PC-9 (cell line): ENCODE data around the gene SH2D5. TPM values are rescaled to one million over a fixed set of nuclear protein-coding genes. Genes with fewer than 3 reads are reported as not detected.

Experiments
- BruUV-seq: library from RNA; stranded (reverse); fragments of 400-500 nt; replicated peaks from 2 replicates; lab custom pipeline; 2021; lab: Mats Ljungman, UMichigan
- CTCF ChIA-PET: fragments of 300-600 bp; sonication (Branson Sonifier 250); formaldehyde crosslinking; loops from one replicate; lab custom pipeline; 2022; ENCODE audit warnings: antibody characterized with exemption; lab: Charles Lee
- POLR2A ChIA-PET: fragments of 300-600 bp; sonication (Branson Sonifier 250); formaldehyde crosslinking; loops from one replicate; lab custom pipeline; 2022; ENCODE audit warnings: antibody characterized with exemption; ENCODE audit not compliant: unreplicated experiment; lab: Charles Lee
- DNase-seq, 2 experiments: peaks; one replicate each; pipeline versions ENCODE4 v3.0.0 to v3.0.0-alpha.2; 2015 to 2022; ENCODE audit warnings: mixed read lengths in 1 of 2
- H2AFZ ChIP-seq: fragments of 200-600 bp; sonication (generic); 2 replicates; pipeline ENCODE4 v1.8.1; 2017; ENCODE audit warnings: antibody characterized with exemption
- H3F3A ChIP-seq: fragments of 200-600 bp; sonication (generic); 2 replicates; pipeline ENCODE4 v1.8.1; 2017; ENCODE audit warnings: antibody characterized with exemption, mild to moderate bottlenecking, low read depth; ENCODE audit not compliant: insufficient read depth
- H3K27ac ChIP-seq: fragments of 200-600 bp; sonication (generic); 2 replicates; pipeline ENCODE4 v1.6.1; 2016; ENCODE audit warnings: mixed run types
- H3K27me3 ChIP-seq: fragments of 200-600 bp; sonication (generic); 2 replicates; pipeline ENCODE4 v1.6.1; 2016; ENCODE audit warnings: low read depth, mixed run types; ENCODE audit not compliant: insufficient read depth
- H3K36me3 ChIP-seq: fragments of 200-600 bp; sonication (generic); 2 replicates; pipeline ENCODE4 v1.6.1; 2016; ENCODE audit warnings: low read depth, mixed run types
- H3K4me1 ChIP-seq: fragments of 200-600 bp; sonication (generic); replicated peaks from 2 replicates; pipeline ENCODE4 v1.6.1; 2016; ENCODE audit warnings: mixed run types; ENCODE audit not compliant: insufficient read depth
- H3K4me2 ChIP-seq: fragments of 200-600 bp; sonication (generic); 2 replicates; pipeline ENCODE4 v1.6.1; 2017; ENCODE audit warnings: mixed run types
- H3K4me3 ChIP-seq: fragments of 200-600 bp; sonication (generic); 2 replicates; pipeline ENCODE4 v1.6.1; 2016; ENCODE audit warnings: mixed run types
- H3K79me2 ChIP-seq: fragments of 200-600 bp; sonication (generic); 2 replicates; pipeline ENCODE4 v1.6.1; 2017; ENCODE audit warnings: low read depth, mixed run types
- H3K9me2 ChIP-seq: fragments of 200-600 bp; sonication (generic); 2 replicates; pipeline ENCODE4 v1.8.1; 2017; ENCODE audit warnings: mild to moderate bottlenecking; ENCODE audit not compliant: insufficient read depth
- H3K9me3 ChIP-seq: fragments of 200-600 bp; sonication (generic); 2 replicates; pipeline ENCODE4 v1.8.1; 2016; ENCODE audit warnings: low read depth; ENCODE audit not compliant: insufficient read depth
- H4K20me1 ChIP-seq: fragments of 200-600 bp; sonication (generic); 2 replicates; pipeline ENCODE4 v1.8.1; 2017; ENCODE audit not compliant: insufficient read depth
- EZH2 ChIP-seq: fragments of 200-600 bp; sonication (generic); IDR thresholded peaks from 2 replicates; pipeline ENCODE4 v1.8.0; 2017; ENCODE audit warnings: antibody characterized with exemption, low read depth
- intact Hi-C: fragments of 100-400 bp; cut with micrococcal nuclease; formaldehyde crosslinking; loops from one replicate; pipeline ENCODE4 v1.10.0; 2022; ENCODE audit not compliant: unreplicated experiment
- total RNA-seq: library from RNA; stranded (reverse); gene quantifications from 2 replicates; pipeline ENCODE4 v1.2.3, GENCODE V29; 2021
- TF ChIP-seq, protein P1 (sequence below): fragments of 200-600 bp; sonication (generic); conservative IDR thresholded peaks from 2 replicates; pipeline ENCODE4 v1.6.1; 2017; ENCODE audit warnings: mixed run types, antibody characterized with exemption, mild to moderate bottlenecking, moderate library complexity

The SH2D5 gene
- total RNA-seq, 1 experiment from 2014 or later: 1.5 TPM

DNA sequence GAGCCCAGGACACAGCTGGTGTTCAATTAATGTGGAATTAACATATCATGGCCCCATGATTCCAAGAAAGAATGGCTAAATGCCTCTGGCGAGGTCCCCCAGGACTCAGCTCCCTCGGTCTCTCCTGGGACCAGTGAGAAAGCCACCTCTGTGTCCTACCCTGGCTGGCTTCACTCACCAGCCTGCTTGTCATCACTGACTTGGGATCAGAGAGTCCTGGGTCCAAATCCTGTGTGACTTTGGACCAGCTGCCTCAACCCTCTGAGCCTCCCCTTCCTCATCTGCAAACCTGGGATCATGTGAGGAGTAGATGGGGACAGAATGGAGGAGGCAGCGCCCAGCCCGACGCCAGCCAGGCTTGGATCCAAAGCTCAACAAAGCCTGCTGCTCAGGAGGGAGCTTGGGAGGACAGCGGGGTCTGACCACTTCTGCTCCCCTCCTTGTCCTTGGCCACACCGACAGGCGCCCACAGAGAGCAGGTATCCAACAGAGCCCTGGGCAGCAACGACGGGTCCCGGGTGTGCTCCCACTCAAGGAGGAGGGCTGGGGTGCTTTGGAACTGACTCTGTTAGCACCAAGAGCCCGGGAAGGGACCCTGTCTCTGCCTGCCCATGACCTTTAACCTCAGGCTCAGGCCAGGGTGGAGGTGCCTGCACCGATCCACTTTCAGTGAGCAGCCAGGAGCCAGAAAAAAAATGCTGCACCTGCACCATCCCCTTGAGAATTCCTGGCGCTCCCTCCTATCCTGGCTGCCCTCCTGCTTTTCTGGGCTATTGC lies 3.2 kb downstream of the SH2D5 start:
- Histone ChIP-seq H3K27me3 (no peaks in the 10 kb centered on the region), H3K4me2 (no peak overlapping the region), H4K20me1 (no peaks in the 10 kb centered on the region), H3K4me1 (peaks cover 12% of the 10 kb centered on the region), H3K9me3 (no peaks in the 10 kb centered on the region), H3K4me3 (no peak overlapping the region), H3K36me3 (no peaks in the 10 kb centered on the region), H2AFZ (no peak overlapping the region), H3K79me2 (no peaks in the 10 kb centered on the region), H3K9me2 (no peaks in the 10 kb centered on the region), H3K27ac (no peak overlapping the region), H3F3A (peaks cover 11% of the 10 kb centered on the region)
- POLR2A ChIA-PET: no interaction called here
- BruUV-seq: no TSS peak
- CTCF ChIA-PET: no interaction called here
- no peak for DNase-seq
- no peak for TF ChIP-seq EZH2
- TF ChIP-seq, protein P1, sequence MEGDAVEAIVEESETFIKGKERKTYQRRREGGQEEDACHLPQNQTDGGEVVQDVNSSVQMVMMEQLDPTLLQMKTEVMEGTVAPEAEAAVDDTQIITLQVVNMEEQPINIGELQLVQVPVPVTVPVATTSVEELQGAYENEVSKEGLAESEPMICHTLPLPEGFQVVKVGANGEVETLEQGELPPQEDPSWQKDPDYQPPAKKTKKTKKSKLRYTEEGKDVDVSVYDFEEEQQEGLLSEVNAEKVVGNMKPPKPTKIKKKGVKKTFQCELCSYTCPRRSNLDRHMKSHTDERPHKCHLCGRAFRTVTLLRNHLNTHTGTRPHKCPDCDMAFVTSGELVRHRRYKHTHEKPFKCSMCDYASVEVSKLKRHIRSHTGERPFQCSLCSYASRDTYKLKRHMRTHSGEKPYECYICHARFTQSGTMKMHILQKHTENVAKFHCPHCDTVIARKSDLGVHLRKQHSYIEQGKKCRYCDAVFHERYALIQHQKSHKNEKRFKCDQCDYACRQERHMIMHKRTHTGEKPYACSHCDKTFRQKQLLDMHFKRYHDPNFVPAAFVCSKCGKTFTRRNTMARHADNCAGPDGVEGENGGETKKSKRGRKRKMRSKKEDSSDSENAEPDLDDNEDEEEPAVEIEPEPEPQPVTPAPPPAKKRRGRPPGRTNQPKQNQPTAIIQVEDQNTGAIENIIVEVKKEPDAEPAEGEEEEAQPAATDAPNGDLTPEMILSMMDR: no peak
- intact Hi-C loops: no loop called here

DNA sequence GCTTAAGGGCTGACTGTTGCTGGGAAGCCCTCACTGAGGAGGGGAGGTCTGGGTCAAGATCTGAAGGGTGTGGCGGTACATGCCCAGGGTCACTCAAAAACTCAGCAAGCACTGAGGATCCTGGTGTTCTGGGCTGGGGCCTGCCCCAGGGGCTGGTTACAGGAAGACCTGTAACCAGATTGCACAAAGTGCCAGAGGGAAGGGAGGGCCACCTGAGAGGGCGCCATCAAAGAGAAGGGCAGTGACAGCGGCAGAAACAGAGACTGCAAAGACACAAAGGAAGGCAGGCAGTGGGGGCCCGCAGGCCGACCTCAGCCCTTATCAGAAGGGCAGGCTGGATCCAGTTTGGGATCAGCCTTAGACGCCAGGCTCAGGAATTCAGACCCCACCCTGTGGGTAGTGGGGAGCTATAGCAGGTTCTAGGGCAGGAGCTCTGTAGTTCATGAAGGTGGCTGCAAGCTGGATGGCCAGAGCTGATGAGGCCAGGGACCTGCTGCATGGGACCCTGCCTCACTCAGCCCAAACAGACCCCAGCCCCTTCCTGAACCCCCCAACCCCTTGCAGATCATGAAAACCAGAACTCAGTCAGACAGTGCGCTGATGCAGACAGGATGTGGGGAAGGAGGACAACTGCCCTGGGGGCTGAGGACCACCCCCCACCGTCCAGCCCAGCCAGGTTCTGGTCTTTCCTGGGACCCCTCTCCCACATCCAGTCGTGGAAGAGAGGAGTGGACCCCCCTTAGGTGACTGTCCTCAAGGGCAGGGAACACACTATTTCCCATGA lies 3.9 kb downstream of the SH2D5 start:
- intact Hi-C loops: no loop called here
- Histone ChIP-seq H4K20me1 (no peaks in the 10 kb centered on the region), H3K9me3 (no peaks in the 10 kb centered on the region), H3K27ac (no peak overlapping the region), H3K9me2 (no peaks in the 10 kb centered on the region), H3K4me1 (peaks cover 4% of the 10 kb centered on the region), H3K36me3 (no peaks in the 10 kb centered on the region), H3K79me2 (no peaks in the 10 kb centered on the region), H3K4me3 (no peak overlapping the region), H2AFZ (no peak overlapping the region), H3K4me2 (no peak overlapping the region), H3K27me3 (no peaks in the 10 kb centered on the region), H3F3A (peaks cover 4% of the 10 kb centered on the region; the same call in 1 of the 2 replicates)
- TF ChIP-seq EZH2: no peak
- TF ChIP-seq, protein P1: no peak
- ChIA-PET CTCF (no interaction called here), POLR2A (no interaction called here)
- DNase-seq: peak in 1 of 2 experiments; percentile 16
- no TSS peak for BruUV-seq

DNA sequence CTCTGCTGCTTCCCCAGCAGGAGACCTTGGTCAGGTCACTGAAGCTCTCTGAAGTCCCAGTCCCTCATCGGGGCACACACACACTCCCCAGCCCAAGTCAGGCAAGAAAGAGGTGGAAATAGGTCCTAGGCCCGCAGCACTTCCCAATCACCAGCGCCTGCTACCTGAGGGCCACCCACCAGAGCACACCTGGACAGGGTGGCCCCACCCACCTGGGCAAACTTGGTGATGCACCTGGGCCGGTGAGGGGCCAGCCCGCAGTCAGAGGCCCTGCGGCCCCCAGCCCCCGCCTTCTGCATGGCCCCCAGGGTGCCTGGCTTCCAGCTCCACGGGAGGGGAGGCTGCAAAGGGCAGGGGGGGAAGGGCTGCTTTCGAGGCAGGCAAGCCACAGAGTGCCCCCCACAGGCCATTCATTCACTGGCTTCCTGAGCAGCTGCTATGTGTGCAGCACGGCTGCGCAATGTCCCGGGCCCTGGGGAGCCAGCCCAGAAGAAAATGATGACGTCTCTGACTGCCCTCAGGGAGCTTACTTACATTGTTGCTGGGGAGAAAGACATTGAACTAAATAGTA lies 4.7 kb downstream of the SH2D5 start:
- DNase-seq: no peak
- H2AFZ ChIP-seq: no peak overlapping the region
- H3K9me2 ChIP-seq: no peaks in the 10 kb centered on the region
- no peaks in the 10 kb centered on the region for H4K20me1 ChIP-seq
- intact Hi-C loops: no loop called here
- H3K36me3 ChIP-seq: no peaks in the 10 kb centered on the region
- ChIA-PET POLR2A (no interaction called here), CTCF (no interaction called here)
- H3K4me3 ChIP-seq: no peak overlapping the region
- no peak overlapping the region for H3K27ac ChIP-seq
- H3K4me2 ChIP-seq: no peak overlapping the region
- TF ChIP-seq, protein P1: no peak
- TF ChIP-seq EZH2: no peak
- no peaks in the 10 kb centered on the region for H3K27me3 ChIP-seq
- no peaks in the 10 kb centered on the region for H3K9me3 ChIP-seq
- H3F3A ChIP-seq: no peaks in the 10 kb centered on the region; the same call in 1 of the 2 replicates
- no peaks in the 10 kb centered on the region for H3K4me1 ChIP-seq
- H3K79me2 ChIP-seq: no peaks in the 10 kb centered on the region
- no TSS peak for BruUV-seq
